BLaER1 treated with 17β-estradiol and CSF1 and Interleukin-3, amounts not matched to agents 10 nM and 100 nM (cell line): ENCODE measurements around the gene PAX7.

Experiments
- H3K27ac ChIP-seq, 11 experiments: shearing (Covaris generic); formaldehyde crosslinking; 2 replicates each; pipeline ENCODE4 v1.8.1; 2022
- H3K27me3 ChIP-seq, 11 experiments: shearing (Covaris generic); formaldehyde crosslinking; 2 replicates each; pipeline ENCODE4 v1.8.1; 2022
- H3K36me3 ChIP-seq, 11 experiments: shearing (Covaris generic); formaldehyde crosslinking; 2 replicates each; pipeline ENCODE4 v1.8.1; 2022
- H3K4me1 ChIP-seq, 10 experiments: shearing (Covaris generic); formaldehyde crosslinking; 2 replicates each; pipeline ENCODE4 v1.8.1; 2022
- H3K4me2 ChIP-seq, 11 experiments: shearing (Covaris generic); formaldehyde crosslinking; 2 replicates each; pipeline ENCODE4 v1.8.1; 2022
- H3K4me3 ChIP-seq, 10 experiments: shearing (Covaris generic); formaldehyde crosslinking; 2 replicates each; pipeline ENCODE4 v1.8.1; 2022
- H3K9ac ChIP-seq, 11 experiments: shearing (Covaris generic); formaldehyde crosslinking; 2 replicates each; pipeline ENCODE4 v1.8.1; 2022
- H3K9me3 ChIP-seq, 11 experiments: shearing (Covaris generic); formaldehyde crosslinking; replicated peaks in 1 of 11; 2 replicates each; pipeline ENCODE4 v1.8.1; 2022
- H4K20me1 ChIP-seq, 11 experiments: shearing (Covaris generic); formaldehyde crosslinking; 2 replicates each; pipeline ENCODE4 v1.8.1; 2022
- Cebpa-rat ChIP-seq, 11 experiments: shearing (Covaris generic); IDR thresholded peaks; 2 replicates each; pipeline ENCODE4 v1.8.1; 2022

PAX7 gene

DNA sequence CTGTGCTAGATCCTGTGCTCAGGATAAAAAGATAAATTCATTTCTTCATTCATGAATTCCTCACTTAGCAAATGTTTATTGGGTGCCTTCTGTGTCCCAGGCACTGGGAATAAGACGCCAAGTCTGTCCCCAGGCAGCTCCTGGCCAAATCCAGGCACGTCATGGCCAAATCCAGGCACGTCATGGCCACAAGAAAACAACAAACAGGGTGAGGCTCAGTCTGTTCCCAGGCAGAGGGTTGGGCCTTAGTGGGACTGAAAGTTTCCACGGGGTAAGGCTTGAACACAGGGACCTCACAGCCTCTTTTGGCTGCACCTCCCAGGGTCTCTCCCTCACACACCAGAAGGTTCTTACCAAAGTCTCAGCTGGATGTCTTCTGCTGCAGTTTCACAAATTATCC is 95.7 kb downstream of the PAX7 start:
- no peak overlapping the region for H3K9ac ChIP-seq
- no peak overlapping the region for H3K4me3 ChIP-seq
- H3K4me1 ChIP-seq = peaks cover 0 to 44% (median 33%) of the 10 kb centered on the region in 10 experiments; a peak in 16 of 20 replicates
- peaks cover 0 to 15% (median 1%) of the 10 kb centered on the region in 11 experiments; a peak in 7 of 22 replicates for H4K20me1 ChIP-seq
- TF ChIP-seq Cebpa-rat (IDR thresholded peaks at IDR 0.05) = no peak
- H3K27ac ChIP-seq = no peak overlapping the region
- no peaks in the 10 kb centered on the region for H3K9me3 ChIP-seq
- no peaks in the 10 kb centered on the region for H3K36me3 ChIP-seq
- peaks cover 6 to 33% (median 13%) of the 10 kb centered on the region in 11 experiments; a peak in 16 of 22 replicates for H3K27me3 ChIP-seq
- H3K4me2 ChIP-seq = no peak overlapping the region

DNA sequence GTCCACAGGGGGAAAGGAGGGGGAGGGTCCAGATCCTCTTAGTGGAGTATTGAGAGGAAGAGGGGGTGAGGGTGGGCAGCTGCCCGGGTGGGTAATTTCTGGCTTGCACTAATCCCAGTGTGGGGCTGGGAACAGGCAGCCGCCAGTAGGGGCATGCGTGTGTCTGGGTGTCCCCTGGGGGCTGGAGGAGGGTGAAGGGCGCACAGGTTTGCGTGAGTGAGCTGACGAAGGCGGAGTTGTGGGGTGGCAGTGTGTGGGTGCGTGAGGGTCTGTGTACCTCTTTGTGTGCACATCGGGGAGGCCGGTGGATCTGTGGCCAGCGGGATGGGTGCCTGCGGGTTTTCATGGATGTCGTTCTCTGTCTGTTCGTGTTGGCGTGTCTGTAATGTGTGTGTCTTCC is 97.3 kb downstream of the PAX7 start:
- H3K4me2 ChIP-seq = no peak overlapping the region
- no peaks in the 10 kb centered on the region for H3K9me3 ChIP-seq
- H3K4me1 ChIP-seq = peaks cover 0 to 28% (median 17%) of the 10 kb centered on the region in 10 experiments; a peak in 14 of 20 replicates
- no peak for TF ChIP-seq Cebpa-rat (IDR thresholded peaks at IDR 0.05)
- peaks cover 0 to 11% (median 0%) of the 10 kb centered on the region in 11 experiments; a peak in 1 of 22 replicates for H4K20me1 ChIP-seq
- H3K36me3 ChIP-seq = no peaks in the 10 kb centered on the region
- H3K27ac ChIP-seq = no peak overlapping the region
- no peak overlapping the region for H3K9ac ChIP-seq
- H3K4me3 ChIP-seq = no peak overlapping the region
- peaks cover 6 to 17% (median 12%) of the 10 kb centered on the region in 11 experiments; a peak in 15 of 22 replicates for H3K27me3 ChIP-seq

DNA sequence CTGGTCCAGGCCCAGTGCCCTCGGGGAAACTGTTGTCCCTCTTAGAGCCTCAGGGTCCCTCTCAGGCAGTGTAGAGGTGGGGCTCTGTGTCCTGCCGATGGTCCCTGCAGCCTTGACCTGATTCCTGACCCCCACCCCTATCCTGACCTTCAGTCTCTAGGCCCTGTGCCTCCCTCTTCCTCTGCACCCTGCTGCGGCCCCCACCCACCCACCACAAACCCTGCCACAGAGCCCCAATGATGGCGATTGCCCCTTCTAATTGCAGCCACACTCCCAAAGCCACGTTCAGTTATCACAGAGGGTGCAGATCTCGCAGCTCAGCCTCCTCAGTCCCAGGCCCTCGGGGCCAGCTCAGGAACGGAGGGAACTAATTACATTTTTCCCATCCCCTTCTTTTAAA is 99.7 kb downstream of the PAX7 start:
- H3K36me3 ChIP-seq = no peaks in the 10 kb centered on the region
- TF ChIP-seq Cebpa-rat (IDR thresholded peaks at IDR 0.05) = no peak
- no peak overlapping the region for H3K4me3 ChIP-seq
- H3K4me2 ChIP-seq = no peak overlapping the region
- no peak overlapping the region for H3K9ac ChIP-seq
- H3K27me3 ChIP-seq = no peaks in the 10 kb centered on the region
- H3K27ac ChIP-seq = no peak overlapping the region
- H3K9me3 ChIP-seq = no peaks in the 10 kb centered on the region
- H3K4me1 ChIP-seq = peaks cover 0 to 5% (median 0%) of the 10 kb centered on the region in 10 experiments; a peak in 5 of 20 replicates
- peaks cover 0 to 29% (median 0%) of the 10 kb centered on the region in 11 experiments; a peak in 1 of 22 replicates for H4K20me1 ChIP-seq

DNA sequence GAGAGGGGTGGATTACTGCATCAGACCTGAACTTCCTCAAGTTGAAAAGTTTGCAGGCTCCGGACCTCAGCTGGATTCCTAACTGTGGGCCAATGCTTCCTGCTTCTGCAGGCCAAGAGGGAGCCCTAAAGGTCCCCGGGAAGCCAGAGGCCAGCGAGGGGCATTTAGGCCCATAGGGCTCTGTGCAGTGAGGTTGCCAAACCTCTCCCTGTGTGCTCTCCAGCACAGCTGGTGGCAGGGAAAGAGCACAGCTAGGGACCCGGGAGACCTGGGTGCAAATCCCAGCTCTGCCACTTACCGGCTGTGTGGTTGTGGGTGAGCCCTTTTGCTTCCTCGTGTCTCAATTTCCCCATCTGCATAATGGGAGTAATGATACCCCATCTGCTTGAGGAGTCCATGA is 100.5 kb downstream of the PAX7 start:
- Histone ChIP-seq H3K27me3 (no peaks in the 10 kb centered on the region), H3K9ac (no peak overlapping the region), H3K36me3 (no peaks in the 10 kb centered on the region), H3K4me3 (no peak overlapping the region), H3K4me2 (no peak overlapping the region), H3K9me3 (no peaks in the 10 kb centered on the region), H3K4me1 (no peaks in the 10 kb centered on the region; a peak in 1 of 20 replicates), H3K27ac (no peak overlapping the region), H4K20me1 (peaks cover 0 to 34% (median 0%) of the 10 kb centered on the region in 11 experiments; a peak in 1 of 22 replicates)
- TF ChIP-seq Cebpa-rat (IDR thresholded peaks at IDR 0.05) = no peak

DNA sequence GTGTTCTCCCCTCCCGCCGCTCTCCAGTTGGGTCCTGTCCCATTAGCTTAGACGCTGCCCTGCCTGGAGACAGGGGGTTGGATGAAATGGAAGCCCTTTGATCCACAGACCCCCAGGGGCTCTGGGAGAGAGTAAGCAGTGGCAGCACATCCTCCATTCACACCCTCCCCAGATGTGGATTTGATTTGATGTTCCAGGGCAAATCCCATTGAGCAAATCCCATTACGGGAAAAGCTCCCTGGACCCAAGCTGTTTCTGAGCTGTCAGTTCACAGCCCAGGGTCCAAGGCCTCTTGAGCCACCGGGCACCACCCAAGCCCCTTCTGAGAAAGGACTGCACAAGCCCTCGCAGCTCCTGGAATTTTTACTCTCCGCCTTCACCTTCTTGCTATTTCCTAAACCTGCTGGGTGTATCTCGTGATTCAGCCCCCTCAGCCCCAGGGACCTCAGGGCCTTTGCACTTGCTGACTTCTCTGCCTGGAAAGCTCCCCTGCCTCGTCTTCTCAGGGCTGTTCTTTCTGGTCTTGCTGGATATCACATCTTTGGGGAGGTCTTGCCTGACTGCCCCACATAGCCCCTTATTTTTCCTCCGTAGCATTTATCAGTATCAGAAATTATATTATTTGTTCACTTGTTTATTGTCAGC is 101.1 kb downstream of the PAX7 start:
- no peak overlapping the region for H3K27ac ChIP-seq
- H3K4me1 ChIP-seq = no peaks in the 10 kb centered on the region; a peak in 1 of 20 replicates
- H3K27me3 ChIP-seq = no peaks in the 10 kb centered on the region

DNA sequence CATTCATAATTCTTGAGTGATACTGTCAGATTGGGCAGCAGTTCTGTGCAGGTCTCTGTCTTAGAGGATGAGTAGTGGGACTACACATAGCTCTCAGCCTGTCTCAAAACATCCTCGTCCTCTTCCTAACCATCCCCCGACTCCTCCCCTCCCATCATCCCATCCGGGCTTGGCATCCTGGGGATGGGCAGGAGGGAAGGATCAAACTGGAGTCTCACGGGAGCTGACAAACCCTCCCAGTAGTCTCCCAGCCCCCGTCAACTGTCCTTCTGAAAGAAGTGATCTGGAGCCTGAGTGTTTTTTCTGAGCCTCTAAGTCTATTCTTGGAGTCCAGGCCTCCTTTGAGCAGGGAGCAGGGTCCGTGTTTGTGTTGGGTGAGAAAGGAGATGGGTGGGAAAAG is 102.0 kb downstream of the PAX7 start:
- no peaks in the 10 kb centered on the region for H3K27me3 ChIP-seq
- no peaks in the 10 kb centered on the region for H3K9me3 ChIP-seq
- H3K4me3 ChIP-seq = no peak overlapping the region
- no peak overlapping the region for H3K27ac ChIP-seq
- no peak overlapping the region for H3K4me2 ChIP-seq
- H4K20me1 ChIP-seq = peaks cover 0 to 34% (median 0%) of the 10 kb centered on the region in 11 experiments; a peak in 1 of 22 replicates
- H3K36me3 ChIP-seq = no peaks in the 10 kb centered on the region
- no peak overlapping the region for H3K9ac ChIP-seq
- H3K4me1 ChIP-seq = no peaks in the 10 kb centered on the region; a peak in 1 of 20 replicates
- TF ChIP-seq Cebpa-rat (IDR thresholded peaks at IDR 0.05) = no peak

More for the DNA sequence above, 101.1 kb downstream of the PAX7 start:
- H4K20me1 ChIP-seq = peaks cover 0 to 34% (median 0%) of the 10 kb centered on the region in 11 experiments; a peak in 1 of 22 replicates
- H3K9ac ChIP-seq = no peak overlapping the region
- H3K4me3 ChIP-seq = no peak overlapping the region
- no peaks in the 10 kb centered on the region for H3K36me3 ChIP-seq
- H3K9me3 ChIP-seq = no peaks in the 10 kb centered on the region
- no peak for TF ChIP-seq Cebpa-rat (IDR thresholded peaks at IDR 0.05)
- H3K4me2 ChIP-seq = no peak overlapping the region

DNA sequence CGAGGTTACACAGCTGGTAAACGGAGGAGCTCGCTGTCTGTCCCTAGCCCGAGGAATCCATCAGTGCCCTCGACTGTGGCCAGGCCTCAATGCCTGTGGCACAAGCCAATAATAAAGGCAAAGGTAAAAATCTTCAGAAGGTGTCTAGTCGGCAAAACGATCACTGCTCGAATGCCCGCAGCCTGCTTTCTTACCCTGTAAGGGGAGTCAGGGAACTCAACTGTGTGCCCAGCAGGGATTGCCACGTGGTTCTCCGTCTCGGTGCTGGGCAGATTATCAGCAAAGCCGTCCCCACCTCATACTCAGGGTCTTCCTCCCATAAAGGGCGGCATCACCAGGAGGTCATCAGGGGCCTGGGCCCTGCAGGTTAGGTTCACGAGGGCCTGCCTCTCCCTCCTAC is 103.4 kb downstream of the PAX7 start:
- H3K4me2 ChIP-seq = no peak overlapping the region
- TF ChIP-seq Cebpa-rat (IDR thresholded peaks at IDR 0.05) = no peak
- H3K9ac ChIP-seq = no peak overlapping the region
- no peak overlapping the region for H3K4me3 ChIP-seq
- H3K4me1 ChIP-seq = no peaks in the 10 kb centered on the region; a peak in 1 of 20 replicates
- no peaks in the 10 kb centered on the region for H3K9me3 ChIP-seq
- no peaks in the 10 kb centered on the region for H3K36me3 ChIP-seq
- no peaks in the 10 kb centered on the region for H3K27me3 ChIP-seq
- no peak overlapping the region for H3K27ac ChIP-seq
- H4K20me1 ChIP-seq = peaks cover 0 to 31% (median 0%) of the 10 kb centered on the region in 11 experiments; a peak in 1 of 22 replicates

DNA sequence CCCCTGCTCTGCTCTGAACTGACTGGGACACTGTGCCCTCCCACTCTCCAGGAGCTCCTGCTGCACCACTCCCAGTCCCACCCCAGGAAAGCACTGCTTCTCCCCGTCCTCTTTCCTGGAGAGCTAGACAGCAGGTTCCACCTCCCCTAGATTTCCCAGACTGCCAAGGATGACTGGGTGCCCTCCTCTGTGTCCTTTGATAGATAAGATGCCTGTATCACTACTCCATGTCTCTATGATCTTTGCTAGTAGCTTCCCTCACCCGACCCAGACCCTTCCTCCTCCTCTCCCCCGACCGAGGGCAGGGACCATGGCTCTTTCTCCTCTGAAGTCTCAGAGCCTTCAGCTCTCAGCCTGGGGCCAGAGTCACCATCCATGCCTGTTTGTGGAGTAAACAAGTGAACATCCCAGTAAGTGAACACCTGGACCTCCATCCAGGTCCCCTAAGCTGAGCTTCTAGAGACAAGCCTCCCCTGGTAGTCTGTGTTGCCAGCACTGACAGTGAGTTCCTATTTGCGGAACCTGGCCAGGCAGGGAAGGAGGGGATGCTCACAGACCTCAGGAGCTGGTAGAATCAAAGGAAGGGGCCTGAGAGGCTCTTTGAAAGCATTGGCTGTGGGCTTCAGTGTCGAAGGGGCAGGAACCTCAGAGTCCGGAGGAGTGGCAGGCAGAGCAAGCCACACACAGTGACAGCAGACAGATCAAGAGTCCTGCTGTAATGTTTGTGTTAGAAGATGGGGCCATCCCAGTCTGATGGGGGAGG is 104.0 kb downstream of the PAX7 start:
- no peaks in the 10 kb centered on the region for H3K27me3 ChIP-seq
- H3K36me3 ChIP-seq = no peaks in the 10 kb centered on the region
- no peak for TF ChIP-seq Cebpa-rat (IDR thresholded peaks at IDR 0.05)
- H3K4me2 ChIP-seq = no peak overlapping the region
- no peaks in the 10 kb centered on the region; a peak in 1 of 20 replicates for H3K4me1 ChIP-seq
- peaks cover 0 to 25% (median 0%) of the 10 kb centered on the region in 11 experiments; a peak in 2 of 22 replicates for H4K20me1 ChIP-seq
- H3K9me3 ChIP-seq = no peaks in the 10 kb centered on the region
- no peak overlapping the region for H3K4me3 ChIP-seq
- H3K27ac ChIP-seq = no peak overlapping the region
- no peak overlapping the region for H3K9ac ChIP-seq

DNA sequence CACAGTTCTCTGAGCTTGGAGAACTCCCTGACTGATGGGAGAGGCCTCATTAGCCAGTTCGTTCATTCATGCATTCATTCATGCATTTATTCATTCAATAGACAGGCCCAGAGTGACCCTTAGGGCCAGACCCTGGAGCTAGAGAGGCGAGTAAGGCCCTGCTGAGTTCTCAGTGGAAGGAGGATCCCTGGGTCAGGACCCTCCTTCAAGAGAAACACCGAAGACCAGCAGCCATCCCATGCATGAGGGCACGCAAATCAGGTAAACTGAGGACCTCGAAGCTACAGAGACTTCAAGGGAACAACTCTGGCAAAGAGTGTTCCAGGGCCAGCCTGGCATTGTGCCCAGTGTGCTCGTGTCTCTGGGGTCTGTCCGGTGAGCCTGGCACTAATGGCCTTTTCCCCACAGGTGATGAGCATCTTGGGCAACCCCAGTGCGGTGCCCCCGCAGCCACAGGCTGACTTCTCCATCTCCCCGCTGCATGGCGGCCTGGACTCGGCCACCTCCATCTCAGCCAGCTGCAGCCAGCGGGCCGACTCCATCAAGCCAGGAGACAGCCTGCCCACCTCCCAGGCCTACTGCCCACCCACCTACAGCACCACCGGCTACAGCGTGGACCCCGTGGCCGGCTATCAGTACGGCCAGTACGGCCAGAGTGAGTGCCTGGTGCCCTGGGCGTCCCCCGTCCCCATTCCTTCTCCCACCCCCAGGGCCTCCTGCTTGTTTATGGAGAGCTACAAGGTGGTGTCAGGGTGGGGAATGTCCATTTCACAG is 104.8 kb downstream of the PAX7 start:
- TF ChIP-seq Cebpa-rat (IDR thresholded peaks at IDR 0.05) = no peak
- Histone ChIP-seq H3K9ac (no peak overlapping the region), H4K20me1 (peaks cover 0 to 23% (median 0%) of the 10 kb centered on the region in 11 experiments; a peak in 2 of 22 replicates), H3K4me1 (no peaks in the 10 kb centered on the region; a peak in 1 of 20 replicates), H3K27me3 (no peaks in the 10 kb centered on the region), H3K4me3 (no peak overlapping the region), H3K4me2 (no peak overlapping the region), H3K9me3 (no peaks in the 10 kb centered on the region), H3K36me3 (no peaks in the 10 kb centered on the region), H3K27ac (no peak overlapping the region)
